Dedifferentiated amniotic fluid mesenchymal stem cell (primary cell): ENCODE data around the gene FCN2.

Experiments
- DNase-seq: peaks from one replicate; pipeline ENCODE4 v3.0.0-alpha.2; 2016; ENCODE audit errors: extremely low spot score

The FCN2 gene

GRCh38 chr9:134912126-134912840 lies 31.7 kb downstream of the FCN2 start:
- no peak for DNase-seq

GRCh38 chr9:134913041-134913712 lies 32.6 kb downstream of the FCN2 start:
- no peak for DNase-seq

GRCh38 chr9:134913713-134914500 lies 33.3 kb downstream of the FCN2 start:
- DNase-seq: no peak

GRCh38 chr9:134914501-134914834 lies 33.9 kb downstream of the FCN2 start:
- no peak for DNase-seq

GRCh38 chr9:134915046-134915985 lies 34.7 kb downstream of the FCN2 start:
- no peak for DNase-seq

- DNase-seq: no peak
These were observed 35.6 kb downstream of the FCN2 start for GRCh38 chr9:134916161-134916665.

GRCh38 chr9:134917431-134918373 lies 37.1 kb downstream of the FCN2 start, which contains the start of gene FCN1:
Gene FCN1 (minus strand): TSS chr9:134917912. CDS start chr9:134917871, 41 bp downstream.
- DNase-seq: no peak

GRCh38 chr9:134918646-134919045 lies 38.0 kb downstream of the FCN2 start:
- DNase-seq: no peak

GRCh38 chr9:134919303-134919702 lies 38.7 kb downstream of the FCN2 start:
- no peak for DNase-seq

- DNase-seq: no peak
These were observed 41.7 kb downstream of the FCN2 start for GRCh38 chr9:134922066-134922931.

- DNase-seq: no peak
These were observed 42.3 kb downstream of the FCN2 start for GRCh38 chr9:134922932-134923240.

- no peak for DNase-seq
These were observed 42.9 kb downstream of the FCN2 start for GRCh38 chr9:134923466-134923865.

- no peak for DNase-seq
These were observed 44.5 kb downstream of the FCN2 start for GRCh38 chr9:134925011-134925511.

- DNase-seq: no peak
These were observed 48.0 kb downstream of the FCN2 start for GRCh38 chr9:134928436-134929192.

- no peak for DNase-seq
These were observed 48.9 kb downstream of the FCN2 start for GRCh38 chr9:134929193-134930158.

- DNase-seq: no peak
These were observed 49.8 kb downstream of the FCN2 start for GRCh38 chr9:134930398-134930797.

- no peak for DNase-seq
These were observed 51.6 kb downstream of the FCN2 start for GRCh38 chr9:134932171-134932570.
